Neural cell (in vitro differentiated cells): Measurements from ENCODE around the gene CNTFR.

Source experiments
- EP300 ChIP-seq: fragments of 450-650 bp; conservative IDR thresholded peaks from 2 replicates; pipeline ENCODE4 v1.6.1; 2014; ENCODE audit warnings: antibody characterized with exemption, mild to moderate bottlenecking, moderate library complexity; ENCODE audit not compliant: poor library complexity, severe bottlenecking
- EZH2 ChIP-seq: fragments of 200-600, 300-800 bp; shearing (Covaris generic), sonication (generic); IDR thresholded peaks from 2 replicates; pipeline ENCODE4 v1.6.1; 2014; ENCODE audit warnings: antibody characterized with exemption, low read length, borderline replicate concordance, mild to moderate bottlenecking; ENCODE audit not compliant: insufficient read depth, poor library complexity, severe bottlenecking
- MXI1 ChIP-seq: fragments of 450-650 bp; conservative IDR thresholded peaks from 2 replicates; pipeline ENCODE4 v1.6.1; 2014; ENCODE audit warnings: antibody characterized with exemption, mild to moderate bottlenecking; ENCODE audit not compliant: poor library complexity, severe bottlenecking
- POLR2AphosphoS5 ChIP-seq: IDR thresholded peaks from 2 replicates; pipeline ENCODE4 v1.6.1; 2012
- REST ChIP-seq: IDR thresholded peaks from 2 replicates; pipeline ENCODE4 v1.6.1; 2012; ENCODE audit warnings: borderline replicate concordance
- TAF1 ChIP-seq: IDR thresholded peaks from 2 replicates; pipeline ENCODE4 v1.6.1; 2012; ENCODE audit warnings: low read depth
- TF ChIP-seq, protein P1 (sequence below): fragments of 450-650 bp; IDR thresholded peaks from 2 replicates; pipeline ENCODE4 v1.5.1; 2014; ENCODE audit warnings: antibody characterized with exemption, mild to moderate bottlenecking, moderate library complexity; ENCODE audit not compliant: poor library complexity, severe bottlenecking

- TF ChIP-seq, protein P1, sequence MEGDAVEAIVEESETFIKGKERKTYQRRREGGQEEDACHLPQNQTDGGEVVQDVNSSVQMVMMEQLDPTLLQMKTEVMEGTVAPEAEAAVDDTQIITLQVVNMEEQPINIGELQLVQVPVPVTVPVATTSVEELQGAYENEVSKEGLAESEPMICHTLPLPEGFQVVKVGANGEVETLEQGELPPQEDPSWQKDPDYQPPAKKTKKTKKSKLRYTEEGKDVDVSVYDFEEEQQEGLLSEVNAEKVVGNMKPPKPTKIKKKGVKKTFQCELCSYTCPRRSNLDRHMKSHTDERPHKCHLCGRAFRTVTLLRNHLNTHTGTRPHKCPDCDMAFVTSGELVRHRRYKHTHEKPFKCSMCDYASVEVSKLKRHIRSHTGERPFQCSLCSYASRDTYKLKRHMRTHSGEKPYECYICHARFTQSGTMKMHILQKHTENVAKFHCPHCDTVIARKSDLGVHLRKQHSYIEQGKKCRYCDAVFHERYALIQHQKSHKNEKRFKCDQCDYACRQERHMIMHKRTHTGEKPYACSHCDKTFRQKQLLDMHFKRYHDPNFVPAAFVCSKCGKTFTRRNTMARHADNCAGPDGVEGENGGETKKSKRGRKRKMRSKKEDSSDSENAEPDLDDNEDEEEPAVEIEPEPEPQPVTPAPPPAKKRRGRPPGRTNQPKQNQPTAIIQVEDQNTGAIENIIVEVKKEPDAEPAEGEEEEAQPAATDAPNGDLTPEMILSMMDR = no peak
- TF ChIP-seq POLR2AphosphoS5 (no peak), EZH2 (no peak), EP300 (no peak), REST (no peak), MXI1 (no peak), TAF1 (no peak)
Observed at GRCh38 chr9:34526026-34526425, 63.5 kb downstream of the CNTFR start.
